Stimulated activated CD4-positive, alpha-beta T cell treated with anti-CD3 and anti-CD28 coated beads, Interleukin-15, amount 100 ng/mL, for 48 hours (primary cell): ENCODE data around the gene RBFOX1.

Experiments used
- DNase-seq, 2 donors: peaks; one replicate each; pipeline ENCODE4 v3.0.0-alpha.2; 2020; ENCODE audit warnings: low read depth in 2 of 2

The RBFOX1 gene

DNA sequence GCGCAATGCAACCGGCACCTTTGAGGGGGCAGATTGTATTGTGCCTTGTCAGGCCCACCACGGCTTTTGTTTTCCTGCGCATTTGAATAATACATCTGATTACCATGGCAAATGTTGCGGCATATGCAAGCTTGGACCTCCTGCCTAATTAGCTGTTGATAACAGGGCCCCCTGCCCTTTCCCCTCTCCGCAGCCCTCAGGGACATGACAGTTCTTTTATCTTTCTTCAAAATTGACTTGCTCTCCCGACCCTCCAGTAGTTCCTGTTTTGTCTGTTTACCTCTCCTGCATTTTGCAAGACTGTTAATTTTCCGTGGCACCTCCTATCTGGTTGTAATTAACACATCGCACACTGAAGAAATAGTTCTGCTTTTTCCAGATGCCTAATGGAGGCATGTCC is 86.8 kb downstream of the RBFOX1 start:
- DNase-seq, result no peak

DNA sequence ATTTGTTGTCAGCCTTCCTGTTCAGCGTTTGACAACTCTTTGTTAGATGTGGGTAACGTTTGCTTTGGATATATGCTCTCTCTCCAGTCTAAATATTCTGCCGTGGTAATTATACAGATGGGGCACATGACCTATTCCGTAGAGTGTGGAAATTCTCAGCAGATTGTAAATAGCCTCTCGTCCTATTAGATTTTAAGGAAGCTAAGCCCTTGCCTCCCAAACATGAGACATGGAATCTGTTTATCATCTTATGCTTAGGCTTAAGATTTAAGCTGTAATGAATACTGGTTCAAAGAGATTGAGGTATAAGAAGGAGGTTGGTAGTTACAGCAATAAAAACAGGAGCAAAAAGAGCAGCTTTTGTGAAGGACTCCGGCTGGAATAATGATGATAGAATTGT is 87.4 kb downstream of the RBFOX1 start:
- no peak for DNase-seq

DNA sequence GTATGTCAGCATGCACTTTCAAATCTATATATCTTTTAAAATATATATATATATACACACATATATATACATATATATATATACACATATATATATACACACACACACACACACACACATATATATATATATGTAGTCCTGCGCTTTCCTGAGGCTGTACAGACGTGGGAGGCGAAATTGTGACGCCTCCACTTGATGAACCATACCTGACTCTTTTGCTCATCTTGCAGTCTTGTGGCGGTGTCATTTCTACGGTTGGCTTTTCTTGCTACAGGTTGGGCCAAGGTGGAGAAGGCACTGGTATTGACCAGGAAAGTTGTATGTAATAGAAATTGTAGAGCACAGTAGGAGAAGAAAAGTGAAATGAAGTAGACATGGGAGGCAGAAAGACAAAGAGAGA is 88.2 kb downstream of the RBFOX1 start:
- DNase-seq, result no peak

DNA sequence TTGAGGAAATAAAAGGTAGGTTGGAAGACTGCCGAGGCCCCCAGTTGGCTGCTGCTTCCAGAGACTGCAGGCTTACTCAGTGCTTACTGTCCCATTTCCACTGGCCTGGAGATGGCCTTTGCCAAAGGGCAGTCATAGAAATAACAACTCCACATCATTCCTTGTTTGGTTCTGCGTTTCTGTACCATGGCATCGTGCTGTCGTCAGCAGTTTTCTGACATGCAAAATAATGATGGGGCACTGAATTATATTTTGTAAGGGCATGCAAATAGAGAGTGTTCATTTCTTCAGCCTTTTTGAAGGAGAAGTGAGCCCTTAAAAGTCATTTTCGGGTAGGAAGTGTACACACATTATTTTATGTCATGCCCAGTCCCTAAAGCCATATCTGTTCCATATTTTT is 88.9 kb downstream of the RBFOX1 start:
- DNase-seq, result no peak

DNA sequence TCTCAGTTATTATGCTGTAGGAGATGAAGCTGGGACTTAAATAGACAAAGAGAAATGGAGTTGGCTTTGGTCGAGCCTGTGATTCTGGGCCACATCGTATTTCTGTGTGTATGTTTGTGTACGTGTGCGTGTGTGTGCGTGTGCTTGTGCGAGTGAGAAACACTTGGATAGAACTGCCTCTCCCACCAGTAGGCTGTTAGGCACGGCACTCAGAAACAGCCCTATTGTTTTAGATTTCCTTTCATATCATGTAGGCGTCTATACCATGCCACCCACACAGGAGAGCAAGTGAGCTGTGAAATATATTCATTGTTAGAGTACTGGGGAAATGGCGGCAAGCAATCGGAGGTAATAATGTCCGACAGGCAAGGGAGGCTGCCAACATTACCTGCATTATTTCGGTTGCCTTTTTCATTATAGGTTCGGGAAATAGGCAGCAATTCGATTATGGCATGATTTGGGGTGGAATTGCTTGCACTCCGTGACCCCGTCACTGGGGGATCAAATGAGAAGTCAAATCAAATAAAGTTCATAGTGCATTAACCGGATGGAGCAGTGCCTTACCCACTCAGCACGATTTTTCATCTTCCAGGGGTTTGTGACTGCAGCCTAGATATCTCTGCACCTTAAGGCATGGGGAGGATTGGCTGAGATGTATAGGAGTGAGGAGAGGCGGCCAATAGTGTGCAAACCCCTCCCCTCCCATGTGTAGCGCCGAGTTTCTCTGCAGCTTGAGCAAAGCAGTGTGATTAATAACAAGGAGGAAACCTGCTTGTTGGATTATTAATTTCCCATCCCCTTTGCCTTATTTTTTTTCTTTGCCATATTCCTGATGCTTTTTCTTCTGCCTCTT is 89.6 kb downstream of the RBFOX1 start:
- no peak for DNase-seq

DNA sequence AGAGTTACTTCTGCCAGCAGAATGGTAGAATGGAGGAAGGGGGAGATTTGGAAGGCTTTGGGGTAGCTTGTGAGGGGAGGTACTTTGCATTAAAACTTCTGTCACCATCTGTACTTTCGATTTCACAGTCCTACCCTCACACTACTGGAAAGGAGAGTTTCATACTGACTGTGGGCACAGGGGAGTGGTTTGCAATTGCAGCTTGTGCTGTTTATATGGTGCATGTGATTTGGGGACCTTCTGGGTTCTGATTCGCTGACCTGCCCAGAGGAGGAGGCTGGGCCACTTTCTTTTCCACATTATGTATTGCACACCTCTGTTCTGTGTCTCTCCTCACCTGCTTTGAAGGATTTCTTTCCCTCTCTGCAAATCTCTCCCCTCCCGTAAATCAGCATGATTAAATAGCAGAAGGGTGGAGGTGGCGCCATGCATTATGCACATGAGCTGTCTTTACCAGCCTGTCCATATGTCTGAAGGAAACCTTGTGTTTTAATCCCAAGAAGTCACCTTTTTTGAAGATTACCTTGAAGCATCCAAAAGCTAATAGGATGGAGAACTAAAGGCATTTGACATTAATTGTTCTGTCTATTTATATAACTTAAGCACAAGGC is 90.9 kb downstream of the RBFOX1 start:
- DNase-seq, result no peak

DNA sequence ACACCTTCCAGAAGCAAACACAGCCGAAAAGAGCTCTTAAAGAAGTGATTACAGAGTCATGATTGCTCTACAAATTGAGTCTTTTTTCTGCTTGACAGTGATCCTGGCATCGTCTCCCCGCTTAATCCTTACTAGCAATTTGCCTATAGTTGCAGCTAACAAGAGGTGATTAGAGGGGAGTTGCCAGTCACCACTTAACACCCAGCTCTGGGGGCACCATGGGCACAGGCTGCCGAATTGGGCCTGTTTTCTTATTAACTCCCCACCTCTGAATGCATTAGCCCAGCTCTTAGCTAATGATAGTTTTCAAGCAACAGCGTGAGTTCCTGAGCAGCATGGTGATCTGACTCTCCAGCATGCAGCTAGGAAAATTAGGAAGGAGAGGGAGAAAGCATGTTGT is 93.5 kb downstream of the RBFOX1 start:
- no peak for DNase-seq

DNA sequence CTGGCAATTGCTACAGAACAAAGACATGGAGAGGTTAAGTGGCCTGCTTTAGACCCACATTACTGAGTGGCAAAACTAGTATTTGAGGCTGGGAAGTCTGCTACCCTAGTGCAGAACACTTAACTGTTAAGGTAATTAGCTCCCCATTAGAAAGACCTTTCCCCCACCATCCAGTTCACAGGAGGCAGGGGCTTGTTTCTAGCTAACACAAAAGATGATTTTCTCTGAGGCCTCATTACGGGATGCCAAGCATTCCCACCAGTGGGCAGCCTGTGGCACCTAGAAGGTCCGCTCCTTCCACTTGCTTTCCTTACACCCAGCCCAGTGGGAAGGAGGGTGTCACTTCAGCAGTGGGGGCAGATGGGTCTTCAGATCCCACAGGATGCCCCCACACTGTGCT is 99.1 kb downstream of the RBFOX1 start:
- DNase-seq, result no peak

DNA sequence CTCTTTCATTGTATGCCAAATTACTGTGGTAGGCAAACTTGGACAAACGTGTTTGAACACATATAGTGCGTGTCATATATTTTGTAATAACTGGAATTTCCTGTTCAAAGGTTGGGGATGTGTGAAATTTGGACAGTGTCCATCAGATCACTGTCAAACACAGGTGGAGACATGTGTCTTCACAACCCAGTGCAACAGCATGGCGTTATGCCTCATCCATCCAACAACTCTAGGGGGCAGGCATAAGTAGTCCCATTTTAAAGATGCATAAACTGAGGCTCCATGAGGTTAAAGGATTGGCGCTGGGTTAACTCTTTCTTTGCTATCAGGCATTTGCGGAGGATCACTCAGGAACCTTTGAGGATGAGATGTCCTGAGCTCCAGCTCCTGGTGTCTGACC is 103.7 kb downstream of the RBFOX1 start:
- no peak for DNase-seq

DNA sequence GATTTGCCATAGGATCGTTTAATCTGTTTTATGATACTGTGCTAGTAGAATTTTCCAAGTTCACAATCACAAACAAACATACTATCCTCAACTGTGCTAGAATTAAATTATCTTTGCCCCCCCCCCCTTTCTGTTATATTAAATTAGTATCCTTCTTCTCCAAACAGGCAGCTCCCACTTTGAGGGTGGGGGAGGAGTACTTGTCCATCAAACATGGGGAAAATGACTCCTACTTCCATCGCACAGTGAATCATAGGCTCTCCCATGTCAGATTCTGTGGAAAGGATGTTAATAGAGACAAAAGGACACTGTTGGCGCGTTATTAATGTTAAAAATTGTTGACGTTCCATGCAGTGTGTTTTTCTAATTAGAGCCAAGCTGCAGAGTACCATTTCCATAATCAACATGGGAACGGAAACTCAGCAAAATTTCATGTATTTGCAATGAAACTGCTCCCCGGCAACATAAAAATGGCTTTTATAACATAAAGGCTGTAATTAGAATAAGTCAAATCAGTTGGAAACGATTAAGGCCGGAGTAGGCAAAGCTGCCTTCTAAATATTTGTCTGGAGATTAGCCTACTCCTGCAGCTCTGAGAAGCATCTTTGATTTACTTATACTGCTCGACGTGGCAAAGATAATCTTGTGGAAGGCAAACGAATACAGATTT is 104.6 kb downstream of the RBFOX1 start:
- DNase-seq, result no peak

DNA sequence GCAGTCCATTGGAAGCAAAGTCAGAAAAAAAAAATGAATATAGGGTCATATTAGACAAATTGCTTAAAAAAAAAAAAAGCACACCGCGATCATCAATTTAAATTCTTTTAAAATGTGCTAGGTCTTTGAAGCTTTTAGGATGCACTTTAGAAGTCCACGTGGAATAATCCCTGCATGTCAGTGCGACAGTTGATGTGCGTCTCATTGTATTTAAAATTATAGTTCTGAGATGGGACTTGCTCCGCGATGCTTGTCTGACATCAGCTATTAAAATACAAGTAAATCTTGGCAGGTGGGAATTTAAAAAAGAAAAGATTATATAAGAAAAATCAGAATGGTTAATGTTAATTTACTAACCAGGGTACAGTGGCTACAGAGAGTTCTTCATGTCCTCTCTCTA is 105.2 kb downstream of the RBFOX1 start:
- DNase-seq, result no peak

DNA sequence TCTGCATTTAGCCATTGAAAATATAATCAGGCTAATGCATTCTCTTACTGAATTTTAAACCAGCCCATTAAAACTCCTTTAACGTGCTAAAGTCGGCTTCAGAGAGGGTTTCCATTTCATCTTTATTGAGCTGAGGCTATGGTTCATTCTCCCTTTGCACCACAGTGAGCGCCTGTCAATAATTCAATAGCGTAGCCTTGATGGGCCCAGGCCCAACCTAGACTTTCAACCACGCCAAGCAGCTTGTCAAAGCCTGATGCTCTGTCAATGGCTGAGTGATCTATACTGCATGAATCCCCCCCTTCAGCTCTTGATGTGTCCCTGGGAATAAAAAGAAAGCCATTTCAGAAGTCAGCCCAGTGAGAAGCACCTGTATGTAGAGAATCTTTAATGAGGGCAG is 106.0 kb downstream of the RBFOX1 start:
- DNase-seq, result no peak

DNA sequence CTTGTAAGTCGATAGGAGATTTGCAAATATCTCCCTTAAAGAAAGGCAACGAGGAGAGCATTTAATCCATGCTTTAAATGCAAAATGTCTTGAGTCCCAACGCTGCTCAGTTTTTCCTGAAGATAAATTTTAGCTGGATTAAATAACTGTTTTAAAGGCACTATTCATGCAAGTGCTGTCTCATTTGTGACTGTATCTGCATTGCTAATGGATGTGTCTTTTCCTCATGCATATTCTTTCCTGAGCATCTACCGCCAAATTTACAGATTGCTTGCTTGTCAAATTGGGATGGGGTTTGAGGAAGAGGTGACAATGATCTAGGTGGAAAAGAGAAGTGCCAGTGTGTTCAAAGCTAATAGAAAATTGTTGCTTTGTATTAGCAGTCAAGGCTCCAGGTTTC is 106.9 kb downstream of the RBFOX1 start:
- no peak for DNase-seq

DNA sequence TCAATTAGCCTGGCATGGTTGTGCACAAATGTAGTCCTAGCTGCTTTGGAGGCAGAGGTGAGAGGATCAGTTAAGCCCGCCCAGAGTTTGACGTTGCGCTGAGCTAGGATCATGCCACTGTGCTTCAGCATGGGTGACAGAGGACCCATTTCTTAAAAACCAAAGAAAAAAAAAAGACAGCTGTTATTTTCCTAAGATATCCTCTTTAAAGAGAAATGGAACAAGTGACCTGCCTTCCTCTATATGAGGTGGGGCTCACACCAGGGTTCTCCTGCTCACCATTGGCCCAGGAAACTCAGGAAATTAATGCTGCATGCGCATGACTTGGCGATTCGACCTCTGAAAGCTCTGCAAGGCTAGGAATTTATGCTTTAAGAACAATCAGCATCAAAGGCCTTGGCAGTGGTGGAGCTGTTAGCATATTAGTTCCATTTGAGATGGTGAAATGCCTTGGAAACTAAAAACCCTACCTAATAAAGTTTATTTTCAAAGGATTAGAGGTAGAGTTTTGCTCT is 108.3 kb downstream of the RBFOX1 start:
- no peak for DNase-seq

DNA sequence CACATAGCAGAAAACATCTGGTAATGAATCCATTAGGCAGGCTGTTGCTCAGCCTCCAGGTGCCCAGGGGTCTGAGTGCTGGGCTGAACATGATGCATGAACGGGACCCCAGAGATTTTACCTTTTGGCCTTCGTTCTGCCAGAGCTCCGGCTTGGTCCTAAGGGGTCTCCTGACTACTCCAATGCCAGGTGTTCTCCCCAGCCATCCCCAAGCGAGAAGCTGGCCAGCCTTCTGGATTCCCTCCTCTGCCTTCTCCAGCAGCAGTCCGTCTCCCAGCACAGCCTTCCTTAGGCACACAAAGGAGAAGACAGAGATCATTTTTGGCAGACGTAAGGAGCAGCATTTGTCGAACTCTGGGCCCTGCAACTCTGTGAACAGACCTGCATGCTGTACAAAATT is 109.4 kb downstream of the RBFOX1 start:
- DNase-seq, result no peak

DNA sequence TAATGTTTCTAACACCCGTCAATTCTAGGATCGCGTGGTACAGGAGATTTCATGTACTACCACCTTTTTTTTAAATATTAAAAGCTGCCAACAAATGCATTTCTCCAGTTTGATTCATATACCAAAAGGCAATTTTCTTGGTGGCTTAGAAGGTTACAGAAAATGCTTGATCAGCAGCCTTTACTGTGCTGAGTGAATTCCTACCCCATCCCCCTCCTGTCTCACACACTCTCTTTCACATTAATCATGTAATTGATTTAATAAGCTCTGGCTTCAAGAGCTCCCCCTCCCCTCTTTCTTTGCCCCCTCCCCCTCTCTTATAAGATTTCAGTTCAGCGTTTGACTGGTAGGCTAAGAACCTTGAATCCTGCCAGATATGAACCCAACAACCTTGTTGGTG is 110.5 kb downstream of the RBFOX1 start:
- DNase-seq, result no peak

DNA sequence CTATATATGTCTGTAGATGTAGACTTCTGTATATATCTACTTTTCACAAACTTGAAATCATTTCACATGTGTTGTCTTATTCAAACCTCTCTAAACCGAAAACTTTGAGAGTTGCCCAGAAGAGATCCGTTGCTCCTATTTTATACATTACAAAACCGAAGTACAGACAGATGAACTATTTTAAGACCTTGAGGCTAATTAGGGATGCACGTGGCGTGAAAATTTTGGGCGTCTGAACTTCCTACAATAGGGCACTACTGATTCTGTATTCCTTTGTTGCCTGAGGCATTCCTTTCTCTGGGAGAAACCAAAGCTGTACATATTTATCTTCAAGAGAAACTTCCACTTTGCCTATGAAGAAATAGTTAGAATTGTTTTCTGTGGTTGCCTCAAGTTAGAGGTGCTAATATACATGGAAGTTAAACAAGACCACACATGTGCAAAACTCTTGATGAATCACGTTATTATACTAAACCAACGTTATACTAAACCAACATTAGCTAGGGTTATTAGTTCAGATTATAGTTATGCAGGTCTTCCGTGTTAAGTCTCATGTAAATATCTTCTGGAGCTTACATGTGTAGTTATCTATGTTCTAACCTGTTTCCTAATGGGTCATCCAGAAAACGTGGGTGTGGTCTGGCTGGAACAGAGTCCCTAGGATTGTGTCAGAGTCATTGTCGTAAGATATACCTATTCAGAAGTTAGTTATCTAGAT is 111.2 kb downstream of the RBFOX1 start:
- DNase-seq, result no peak

DNA sequence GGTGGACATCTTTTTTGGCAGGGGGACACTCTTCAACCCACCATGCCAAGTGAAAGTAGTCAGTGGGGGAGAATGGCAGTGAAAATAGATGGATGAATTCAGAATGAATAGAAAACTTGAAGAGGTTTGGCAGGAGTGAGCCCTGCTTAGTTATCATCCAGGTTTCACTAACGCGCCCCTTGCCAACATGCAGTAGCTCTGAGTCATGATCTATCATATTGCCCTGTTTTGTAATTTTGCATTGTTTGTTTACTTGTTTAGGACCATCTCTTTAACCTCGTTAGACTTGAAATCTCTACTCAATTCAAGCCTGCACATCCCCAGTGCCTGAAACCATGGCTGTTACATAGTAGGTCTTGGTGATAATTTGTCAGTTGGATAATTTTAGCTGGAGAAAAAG is 116.7 kb downstream of the RBFOX1 start:
- DNase-seq, result no peak

DNA sequence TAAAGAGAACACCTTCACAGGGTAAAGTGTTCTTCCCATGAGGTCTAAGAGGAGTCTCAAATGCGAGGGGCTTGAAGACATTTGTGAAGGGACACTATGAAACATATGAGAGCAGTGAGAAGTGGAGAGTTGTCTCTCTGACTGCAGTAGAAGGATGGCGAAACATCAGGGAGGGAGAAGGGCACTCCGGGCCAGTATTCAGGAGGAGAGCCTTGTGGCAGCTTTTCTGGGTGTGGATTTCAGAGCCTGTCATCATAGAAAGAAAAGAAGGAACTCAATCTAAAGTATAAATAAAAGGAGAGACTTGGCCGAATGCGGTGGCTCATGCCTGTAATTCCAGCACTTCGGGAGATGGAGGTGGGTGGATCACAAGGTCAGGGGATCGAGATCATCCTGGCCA is 117.2 kb downstream of the RBFOX1 start:
- DNase-seq, result no peak

DNA sequence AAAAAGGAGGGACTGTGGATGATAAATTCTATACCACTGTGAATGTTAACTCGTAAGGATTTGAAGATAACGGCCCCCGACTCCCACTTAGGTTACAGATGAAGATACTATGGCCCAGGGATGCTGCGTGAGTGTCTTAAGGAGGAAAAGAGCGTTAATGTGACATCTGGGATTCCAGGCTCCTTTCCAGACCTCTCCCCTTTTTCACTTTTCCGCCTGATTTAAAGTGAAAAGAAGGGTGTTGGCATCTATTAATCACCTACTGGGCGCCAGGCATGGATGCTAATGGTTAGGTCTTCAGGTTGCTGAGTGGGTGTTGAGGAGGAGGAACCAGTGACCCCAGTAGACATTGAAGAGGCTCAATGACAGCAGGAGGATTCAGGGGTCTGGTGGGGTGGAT is 117.8 kb downstream of the RBFOX1 start:
- DNase-seq, result no peak

DNA sequence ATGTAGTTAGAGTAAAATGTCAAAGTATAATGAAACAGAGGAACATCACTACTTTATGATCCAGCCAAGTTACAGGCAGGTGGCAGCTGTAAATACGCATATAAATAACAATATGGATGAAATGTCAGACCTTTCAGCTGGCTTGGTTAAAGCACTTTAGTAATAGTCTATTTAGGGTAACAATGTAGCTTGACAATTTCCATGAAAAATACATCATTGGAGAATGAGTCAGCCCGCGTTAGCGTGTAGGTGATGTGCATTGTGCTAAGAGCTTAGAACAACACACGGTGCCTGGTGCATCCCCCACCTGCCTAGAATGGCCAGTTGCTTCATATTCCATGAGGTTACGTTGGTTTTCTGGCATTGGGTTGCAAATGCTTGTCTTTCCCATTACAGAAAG is 119.4 kb downstream of the RBFOX1 start:
- DNase-seq, result no peak

DNA sequence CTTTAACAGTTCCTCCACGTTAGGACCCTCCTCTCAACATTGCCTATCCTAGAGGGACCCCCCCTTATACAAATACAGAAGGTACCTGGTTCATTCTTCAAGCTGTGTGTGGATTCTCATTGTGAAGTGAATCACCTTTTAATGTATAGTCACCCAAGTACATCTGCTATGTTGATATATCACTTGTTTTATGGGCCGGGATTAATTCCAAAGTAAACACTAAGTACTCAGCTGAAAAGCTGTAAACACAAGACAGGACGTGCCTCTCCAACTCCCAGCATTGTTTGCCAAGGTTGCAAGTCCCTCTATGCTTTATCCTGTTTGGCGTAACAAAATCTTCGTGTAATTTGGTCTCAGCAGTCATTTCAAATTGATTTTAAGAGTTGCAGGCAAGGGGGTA is 123.6 kb downstream of the RBFOX1 start:
- no peak for DNase-seq
